GM19043 (cell line): ENCODE data around the gene PRXL2C.
"Not testable (repeated sequence)": the region's sequence is repeated elsewhere in the genome, so short reads cannot be mapped to it uniquely, and the experiment has no call there.

ENCODE experiments used
- ATAC-seq: cut with Tn5 transposase; IDR thresholded peaks from one replicate; pipeline ENCODE4 v1.9.1; 2021; ENCODE audit warnings: low read depth; ENCODE audit not compliant: unreplicated experiment

Gene PRXL2C

GRCh38 chr9:96655198-96655851, at the start of gene PRXL2C:
TSS of gene PRXL2C (minus strand) at chr9:96655317. CDS start at chr9:96655281, 36 bp downstream.
- peak; percentile 60 for ATAC-seq

- not testable (repeated sequence) for ATAC-seq
Observed at GRCh38 chr9:96700721-96701375, 45.7 kb upstream of the PRXL2C start.

- no peak for ATAC-seq
Observed at GRCh38 chr9:96691326-96691725, 36.2 kb upstream of the PRXL2C start.

GRCh38 chr9:96688745-96689464, 33.8 kb upstream of the PRXL2C start:
- ATAC-seq: no peak

GRCh38 chr9:96688187-96688586, 33.1 kb upstream of the PRXL2C start:
- ATAC-seq: no peak

GRCh38 chr9:96686638-96687335, 31.7 kb upstream of the PRXL2C start:
- ATAC-seq: peak; percentile 63

- no peak for ATAC-seq
Observed at GRCh38 chr9:96680812-96681499, 25.8 kb upstream of the PRXL2C start.

GRCh38 chr9:96674906-96675538, 19.9 kb upstream of the PRXL2C start:
- ATAC-seq: no peak

- ATAC-seq: not testable (repeated sequence)
Observed at GRCh38 chr9:96673786-96674185, 18.7 kb upstream of the PRXL2C start.

GRCh38 chr9:96668868-96669534, 13.9 kb upstream of the PRXL2C start:
- no peak for ATAC-seq

- no peak for ATAC-seq
Observed at GRCh38 chr9:96667363-96667728, 12.2 kb upstream of the PRXL2C start.

- not testable (repeated sequence) for ATAC-seq
Observed at GRCh38 chr9:96666653-96667362, 11.7 kb upstream of the PRXL2C start.

- no peak for ATAC-seq
Observed at GRCh38 chr9:96665789-96666188, 10.7 kb upstream of the PRXL2C start.

GRCh38 chr9:96663506-96664120, 8.5 kb upstream of the PRXL2C start:
- no peak for ATAC-seq

- no peak for ATAC-seq
Observed at GRCh38 chr9:96661711-96662110, 6.6 kb upstream of the PRXL2C start.

- ATAC-seq: no peak
Observed at GRCh38 chr9:96660692-96661248, 5.7 kb upstream of the PRXL2C start.

GRCh38 chr9:96654450-96655197, 493 bp downstream of the PRXL2C start:
- ATAC-seq: peak; percentile 40
